Inflammatory macrophage (primary cell): Measurements from ENCODE around the gene TIMD4.
"Not testable (repeated sequence)": the region's sequence is repeated elsewhere in the genome, so short reads cannot be mapped to it uniquely, and the experiment has no call there.

Experiments
- DNase-seq, 2 donors: peaks; one replicate each; pipeline ENCODE4 v3.0.0-alpha.2; 2020 to 2022
- total RNA-seq, 18 experiments: gene quantifications; one replicate each; lab custom pipeline; 2026; ENCODE audit warnings: mixed read lengths in 6 of 18, inconsistent platforms in 2 of 18; lab: John Stamatoyannopoulos, UW

TIMD4 gene
- total RNA-seq: 0 to 0.49 (median 0.12) reads per million in 18 experiments

GRCh38 chr5:156963125-156963524 lies at the start of gene TIMD4:
Gene TIMD4 (minus strand): TSS chr5:156963226. CDS start chr5:156963198, 28 bp downstream.
- DNase-seq: no peak

GRCh38 chr5:157006262-157006661 lies 43.2 kb upstream of the TIMD4 start:
- DNase-seq: no peak

GRCh38 chr5:157004893-157005551 lies 42.0 kb upstream of the TIMD4 start:
- DNase-seq: no peak

GRCh38 chr5:156991714-156992113 lies 28.7 kb upstream of the TIMD4 start:
- DNase-seq: peak; percentile 5 to 11

GRCh38 chr5:156984064-156984463 lies 21.0 kb upstream of the TIMD4 start:
- no peak for DNase-seq

- DNase-seq: peak; percentile 31 to 73
These were observed 18.5 kb upstream of the TIMD4 start for GRCh38 chr5:156981481-156981880.

GRCh38 chr5:156974328-156974727 lies 11.3 kb upstream of the TIMD4 start:
- peak; percentile 24 to 66 for DNase-seq

- DNase-seq: no peak
These were observed 9.0 kb upstream of the TIMD4 start for GRCh38 chr5:156971848-156972525.

GRCh38 chr5:156971415-156971814 lies 8.4 kb upstream of the TIMD4 start:
- peak in 1 of 2 donors; percentile 36 for DNase-seq

GRCh38 chr5:156967386-156967785 lies 4.4 kb upstream of the TIMD4 start:
- DNase-seq: not testable (repeated sequence)

GRCh38 chr5:156956321-156956720 lies 6.7 kb downstream of the TIMD4 start:
- DNase-seq: no peak

- no peak for DNase-seq
These were observed 11.7 kb downstream of the TIMD4 start for GRCh38 chr5:156951359-156951758.

- no peak for DNase-seq
These were observed 12.3 kb downstream of the TIMD4 start for GRCh38 chr5:156950716-156951115.

GRCh38 chr5:156949424-156949823 lies 13.6 kb downstream of the TIMD4 start:
- DNase-seq: no peak

GRCh38 chr5:156947925-156948324 lies 15.1 kb downstream of the TIMD4 start:
- no peak for DNase-seq

- no peak for DNase-seq
These were observed 21.0 kb downstream of the TIMD4 start for GRCh38 chr5:156942064-156942463.

- DNase-seq: not testable (repeated sequence)
These were observed 22.6 kb downstream of the TIMD4 start for GRCh38 chr5:156940462-156940861.

- no peak for DNase-seq
These were observed 26.1 kb downstream of the TIMD4 start for GRCh38 chr5:156936972-156937371.

GRCh38 chr5:156934450-156935211 lies 28.4 kb downstream of the TIMD4 start:
- peak; percentile 17 to 19 for DNase-seq

- DNase-seq: no peak
These were observed 33.6 kb downstream of the TIMD4 start for GRCh38 chr5:156929366-156929948.

- no peak for DNase-seq
These were observed 35.5 kb downstream of the TIMD4 start for GRCh38 chr5:156927545-156927944.

GRCh38 chr5:156925767-156926166 lies 37.3 kb downstream of the TIMD4 start:
- not testable (repeated sequence) for DNase-seq

GRCh38 chr5:156922207-156922792 lies 40.7 kb downstream of the TIMD4 start:
- no peak for DNase-seq
